Mesenchymal stem cell (in vitro differentiated cells and primary cell): ENCODE results near the gene MINDY3.
A peak's percentile ranks its signal among the peaks of the same experiment; 100 is the strongest.
"Not testable (repeated sequence)": the region's sequence is repeated elsewhere in the genome, so short reads cannot be mapped to it uniquely, and the experiment has no call there.

Source experiments
- DNase-seq: peaks from one replicate; pipeline ENCODE4 v3.0.0-alpha.2; 2013
- H2AFZ ChIP-seq: one replicate; pipeline ENCODE4 v1.6.1; 2013; ENCODE audit warnings: low read depth, mild to moderate bottlenecking, control low read depth, inconsistent platforms, low read length, moderate library complexity
- H2AK5ac ChIP-seq: 2 replicates; pipeline ENCODE4 v1.6.1; 2013; ENCODE audit warnings: low read length, moderate library complexity, mild to moderate bottlenecking, inconsistent platforms; ENCODE audit not compliant: severe bottlenecking
- H2BK120ac ChIP-seq: one replicate; pipeline ENCODE4 v1.6.1; 2013; ENCODE audit warnings: low read depth, mild to moderate bottlenecking, inconsistent platforms, low read length, moderate library complexity
- H2BK12ac ChIP-seq, 2 experiments: one replicate each; pipeline ENCODE4 v1.6.1; 2013; ENCODE audit warnings: inconsistent platforms in 2 of 2, low read length in 2 of 2, mild to moderate bottlenecking in 2 of 2, moderate library complexity in 2 of 2, control low read depth in 1 of 2
- H2BK15ac ChIP-seq: one replicate; pipeline ENCODE4 v1.6.1; 2013; ENCODE audit warnings: mild to moderate bottlenecking, low read depth, inconsistent platforms; ENCODE audit not compliant: poor library complexity, severe bottlenecking
- H2BK5ac ChIP-seq: 2 replicates; pipeline ENCODE4 v1.6.1; 2013; ENCODE audit warnings: low read depth, mild to moderate bottlenecking, low read length, control low read depth, inconsistent platforms; ENCODE audit not compliant: poor library complexity, severe bottlenecking
- H3K14ac ChIP-seq, 2 experiments: one replicate each; pipeline ENCODE4 v1.6.1; 2013; ENCODE audit warnings: inconsistent platforms in 2 of 2, low read length in 2 of 2, control low read depth in 1 of 2, mild to moderate bottlenecking in 1 of 2, moderate library complexity in 1 of 2
- H3K18ac ChIP-seq, 2 experiments: one replicate each; pipeline ENCODE4 v1.6.1; 2013; ENCODE audit warnings: inconsistent platforms in 2 of 2, low read length in 2 of 2, control low read depth in 1 of 2, low read depth in 1 of 2, mild to moderate bottlenecking in 1 of 2
- H3K23ac ChIP-seq, 2 experiments: one replicate each; pipeline ENCODE4 v1.6.1; 2013; ENCODE audit warnings: inconsistent platforms in 2 of 2, low read length in 2 of 2, mild to moderate bottlenecking in 2 of 2, moderate library complexity in 2 of 2, control low read depth in 1 of 2
- H3K27ac ChIP-seq: 2 replicates; pipeline ENCODE4 v1.5.1; 2013; ENCODE audit warnings: mild to moderate bottlenecking, moderate library complexity, low read length, control low read depth, inconsistent platforms; ENCODE audit not compliant: poor library complexity, severe bottlenecking
- H3K27me3 ChIP-seq, 2 experiments: 2 replicates each; pipeline versions ENCODE4 v1.6.1 to v1.7.0; 2013; ENCODE audit warnings: low read length in 2 of 2, mild to moderate bottlenecking in 2 of 2, moderate library complexity in 2 of 2, control low read depth in 1 of 2, inconsistent platforms in 1 of 2; ENCODE audit not compliant: control insufficient read depth in 1 of 2, insufficient read depth in 1 of 2
- H3K36me3 ChIP-seq, 2 experiments: 2 replicates each; pipeline versions ENCODE4 v1.6.1 to v1.7.0; 2013; ENCODE audit warnings: low read length in 2 of 2, control low read depth in 1 of 2, inconsistent platforms in 1 of 2, low read depth in 1 of 2, mild to moderate bottlenecking in 1 of 2; ENCODE audit not compliant: insufficient read depth in 2 of 2, control insufficient read depth in 1 of 2
- H3K4ac ChIP-seq, 2 experiments: one replicate each; pipeline ENCODE4 v1.6.1; 2013; ENCODE audit warnings: inconsistent platforms in 2 of 2, low read length in 2 of 2, mild to moderate bottlenecking in 2 of 2, moderate library complexity in 2 of 2, control low read depth in 1 of 2, low read depth in 1 of 2
- H3K4me1 ChIP-seq: 2 replicates; pipeline ENCODE4 v1.6.1; 2013; ENCODE audit warnings: low read depth, low read length, control low read depth; ENCODE audit not compliant: control insufficient read depth, insufficient read depth
- H3K4me2 ChIP-seq: 2 replicates; pipeline ENCODE4 v1.6.1; 2013; ENCODE audit warnings: low read length, mild to moderate bottlenecking, inconsistent platforms; ENCODE audit not compliant: poor library complexity, severe bottlenecking
- H3K4me3 ChIP-seq, 2 experiments: 2 replicates each; pipeline versions ENCODE4 v1.5.1 to v1.7.0; 2013; ENCODE audit warnings: low read length in 2 of 2, mild to moderate bottlenecking in 2 of 2, control low read depth in 1 of 2, low read depth in 1 of 2; ENCODE audit not compliant: insufficient read depth in 1 of 2
- H3K79me1 ChIP-seq: replicated peaks from 2 replicates; pipeline ENCODE4 v1.6.1; 2013; ENCODE audit warnings: mild to moderate bottlenecking, control low read depth, low read length, inconsistent platforms; ENCODE audit not compliant: poor library complexity, severe bottlenecking
- H3K9ac ChIP-seq: 2 replicates; pipeline ENCODE4 v1.7.0; 2013; ENCODE audit warnings: mild to moderate bottlenecking, low read length, moderate library complexity
- H3K9me3 ChIP-seq: 2 replicates; pipeline ENCODE4 v1.7.0; 2013; ENCODE audit warnings: mild to moderate bottlenecking, low read length; ENCODE audit not compliant: control insufficient read depth
- H4K8ac ChIP-seq: one replicate; pipeline ENCODE4 v1.6.1; 2013; ENCODE audit warnings: inconsistent platforms, mild to moderate bottlenecking, low read length, moderate library complexity
- H4K91ac ChIP-seq: one replicate; pipeline ENCODE4 v1.6.1; 2013; ENCODE audit warnings: mild to moderate bottlenecking, low read length, inconsistent platforms
- WGBS: methylation state at CpG from one replicate; pipeline ENCODE4 v1.1.7; 2013; ENCODE audit warnings: mixed read lengths; 5-methylcytosine and 5-hydroxymethylcytosine counted together

MINDY3 gene

GRCh38 chr10:15879058-15879457 is 18.8 kb upstream of the MINDY3 start:
- H2BK5ac ChIP-seq, result no peak overlapping the region
- H3K36me3 ChIP-seq, result no peaks in the 10 kb centered on the region
- no peak overlapping the region for H4K8ac ChIP-seq
- peaks cover 27 to 36% of the 10 kb centered on the region in 2 experiments for H3K27me3 ChIP-seq
- H3K23ac ChIP-seq, result no peak overlapping the region
- H3K9me3 ChIP-seq, result no peaks in the 10 kb centered on the region
- no peak overlapping the region for H2BK15ac ChIP-seq
- H4K91ac ChIP-seq, result no peak overlapping the region
- H2AK5ac ChIP-seq, result no peak overlapping the region
- no peak overlapping the region for H3K18ac ChIP-seq
- 0% methylated on average over 1 of the region's 2 CpGs for WGBS
- H3K9ac ChIP-seq, result no peak overlapping the region
- no peak overlapping the region for H3K27ac ChIP-seq
- no peak overlapping the region for H2BK12ac ChIP-seq
- no peak overlapping the region for H3K4me3 ChIP-seq
- H2BK120ac ChIP-seq, result no peak overlapping the region
- peaks cover 7% of the 10 kb centered on the region for H3K4me1 ChIP-seq
- DNase-seq, result peak; percentile 47
- no peak overlapping the region for H3K4me2 ChIP-seq
- H3K14ac ChIP-seq, result no peak overlapping the region
- H3K79me1 ChIP-seq, result no peaks in the 10 kb centered on the region
- no peak overlapping the region for H3K4ac ChIP-seq
- H2AFZ ChIP-seq, result no peak overlapping the region

- no peaks in the 10 kb centered on the region for H3K36me3 ChIP-seq
- DNase-seq, result no peak
- no peak overlapping the region for H3K18ac ChIP-seq
- no peaks in the 10 kb centered on the region for H3K9me3 ChIP-seq
- peaks cover 17 to 26% of the 10 kb centered on the region in 2 experiments for H3K27me3 ChIP-seq
- H3K4me2 ChIP-seq, result peak overlapping the region; percentile 36
- no peak overlapping the region for H2BK12ac ChIP-seq
- H2AFZ ChIP-seq, result no peak overlapping the region
- no peak overlapping the region for H3K14ac ChIP-seq
- no peak overlapping the region for H3K27ac ChIP-seq
- no peak overlapping the region for H3K4ac ChIP-seq
- no peaks in the 10 kb centered on the region for H3K79me1 ChIP-seq
- no peak overlapping the region for H2BK120ac ChIP-seq
- no peak overlapping the region for H3K4me3 ChIP-seq
- H4K91ac ChIP-seq, result no peak overlapping the region
- 67% methylated on average over 14 of the region's 14 CpGs for WGBS
- H4K8ac ChIP-seq, result no peak overlapping the region
- peaks cover 7% of the 10 kb centered on the region for H3K4me1 ChIP-seq
- no peak overlapping the region for H2BK5ac ChIP-seq
- no peak overlapping the region for H3K23ac ChIP-seq
- no peak overlapping the region for H2AK5ac ChIP-seq
- H2BK15ac ChIP-seq, result no peak overlapping the region
- no peak overlapping the region for H3K9ac ChIP-seq
These were observed 17.7 kb upstream of the MINDY3 start for GRCh38 chr10:15877836-15878576.

GRCh38 chr10:15876274-15876673 is 16.0 kb upstream of the MINDY3 start:
- H3K36me3 ChIP-seq, H2BK5ac ChIP-seq, H2AK5ac ChIP-seq, H2BK15ac ChIP-seq, DNase-seq, H3K4ac ChIP-seq, H3K4me3 ChIP-seq, H3K18ac ChIP-seq, H2BK120ac ChIP-seq, H2BK12ac ChIP-seq, H2AFZ ChIP-seq, H3K23ac ChIP-seq, H3K4me2 ChIP-seq, H3K14ac ChIP-seq, H3K9ac ChIP-seq, H3K9me3 ChIP-seq, H3K4me1 ChIP-seq, H4K8ac ChIP-seq, H3K79me1 ChIP-seq, H4K91ac ChIP-seq, H3K27ac ChIP-seq, H3K27me3 ChIP-seq: not testable (repeated sequence)
- 78% methylated on average over 4 of the region's 4 CpGs for WGBS

- H3K9ac ChIP-seq, H3K14ac ChIP-seq, H3K4me1 ChIP-seq, H2BK5ac ChIP-seq, H2BK120ac ChIP-seq, H3K36me3 ChIP-seq, H2AK5ac ChIP-seq, H4K91ac ChIP-seq, H3K9me3 ChIP-seq, H3K4me3 ChIP-seq, H3K4me2 ChIP-seq, H4K8ac ChIP-seq, H3K23ac ChIP-seq, H3K4ac ChIP-seq, H3K79me1 ChIP-seq, H3K27ac ChIP-seq, H3K18ac ChIP-seq, DNase-seq, H2AFZ ChIP-seq, H2BK15ac ChIP-seq, H2BK12ac ChIP-seq: not testable (repeated sequence)
- peaks cover 0 to 22% of the 10 kb centered on the region in 2 experiments for H3K27me3 ChIP-seq
- WGBS, result 89% methylated on average over 4 of the region's 4 CpGs
These were observed 12.3 kb upstream of the MINDY3 start for GRCh38 chr10:15872645-15873044.
